Ishikawa (cell line): ENCODE data around the gene PRG3.

Source experiments
- CEBPB ChIP-seq: IDR thresholded peaks from 2 replicates; pipeline ENCODE4 v1.6.1; 2012
- CREB1 ChIP-seq: IDR thresholded peaks from 2 replicates; pipeline ENCODE4 v1.6.1; 2012; ENCODE audit warnings: low read depth
- EGR1 ChIP-seq: IDR thresholded peaks from 2 replicates; pipeline ENCODE4 v1.6.1; 2012
- EP300 ChIP-seq: IDR thresholded peaks from 2 replicates; pipeline ENCODE4 v1.6.1; 2012; ENCODE audit warnings: borderline replicate concordance
- FOXM1 ChIP-seq: IDR thresholded peaks from 2 replicates; pipeline ENCODE4 v1.6.1; 2012; ENCODE audit warnings: low read depth, borderline replicate concordance
- MAX ChIP-seq: IDR thresholded peaks from 2 replicates; pipeline ENCODE4 v1.6.1; 2012
- NFIC ChIP-seq: IDR thresholded peaks from 2 replicates; pipeline ENCODE4 v1.6.1; 2012
- RAD21 ChIP-seq: IDR thresholded peaks from 2 replicates; pipeline ENCODE4 v1.6.1; 2012; ENCODE audit warnings: low read depth
- REST ChIP-seq: IDR thresholded peaks from 2 replicates; pipeline ENCODE4 v1.6.1; 2012; ENCODE audit warnings: low read depth, mild to moderate bottlenecking
- TAF1 ChIP-seq: IDR thresholded peaks from 2 replicates; pipeline ENCODE4 v1.6.1; 2012; ENCODE audit warnings: low read depth, mild to moderate bottlenecking
- TCF12 ChIP-seq: IDR thresholded peaks from 2 replicates; pipeline ENCODE4 v1.6.1; 2012; ENCODE audit warnings: low read depth
- TEAD4 ChIP-seq: IDR thresholded peaks from 2 replicates; pipeline ENCODE4 v1.6.1; 2012
- USF1 ChIP-seq: IDR thresholded peaks from 2 replicates; pipeline ENCODE4 v1.6.1; 2012
- YY1 ChIP-seq: IDR thresholded peaks from 2 replicates; pipeline ENCODE4 v1.6.1; 2012; ENCODE audit warnings: low read depth
- ZBTB7A ChIP-seq: IDR thresholded peaks from 2 replicates; pipeline ENCODE4 v1.6.1; 2012; ENCODE audit warnings: low read depth

The PRG3 gene

GRCh38 chr11:57392763-57393105 is 11.8 kb upstream of the PRG3 start:
- TF ChIP-seq TEAD4 (no peak), RAD21 (no peak)

GRCh38 chr11:57392066-57392762 is 11.3 kb upstream of the PRG3 start:
- TF ChIP-seq CREB1 (no peak), TAF1 (no peak), FOXM1 (no peak), USF1 (no peak)

- TF ChIP-seq MAX (no peak), TCF12 (no peak), CEBPB (no peak), YY1 (no peak), RAD21 (no peak), FOXM1 (no peak), TEAD4 (no peak), NFIC (no peak), EGR1 (no peak), CREB1 (no peak), TAF1 (no peak), USF1 (no peak), REST (no peak), EP300 (no peak), ZBTB7A (no peak)
These were observed 10.6 kb upstream of the PRG3 start for GRCh38 chr11:57391539-57391938.

- TF ChIP-seq NFIC: no peak
- TF ChIP-seq TEAD4: no peak
- TF ChIP-seq EP300: no peak
- TF ChIP-seq TCF12: no peak
- no peak for TF ChIP-seq CEBPB
- no peak for TF ChIP-seq RAD21
- TF ChIP-seq FOXM1: no peak
- no peak for TF ChIP-seq YY1
- no peak for TF ChIP-seq TAF1
- no peak for TF ChIP-seq REST
- TF ChIP-seq USF1: no peak
- no peak for TF ChIP-seq ZBTB7A
- TF ChIP-seq MAX: no peak
- TF ChIP-seq CREB1: no peak
- no peak for TF ChIP-seq EGR1
These were observed 10.2 kb upstream of the PRG3 start for GRCh38 chr11:57391111-57391510.

GRCh38 chr11:57390535-57390934 is 9.6 kb upstream of the PRG3 start, which contains the start of gene PRG2:
PRG2 (minus strand) TSS chr11:57390650; CDS start chr11:57389944, 706 bp downstream.
- TF ChIP-seq USF1 (no peak), TCF12 (no peak), CREB1 (no peak), FOXM1 (no peak), YY1 (no peak), CEBPB (no peak), MAX (no peak), REST (no peak), TAF1 (no peak), EP300 (no peak), TEAD4 (no peak), EGR1 (no peak)
